Fibroblast of lung (primary cell): ENCODE results near the gene PPIF. TPM values are rescaled to one million over a fixed set of nuclear protein-coding genes. Genes with fewer than 3 reads are reported as not detected.

Source experiments
- DNase-seq, 2 donors: peaks; one replicate each; pipeline versions ENCODE4 v3.0.0 to v3.0.0-alpha.2; 2010; ENCODE audit warnings: low read depth in 2 of 2
- H2AFZ ChIP-seq: 2 replicates; pipeline ENCODE4 v1.5.1; 2012; ENCODE audit warnings: low read length, control low read depth, inconsistent platforms
- H3K27ac ChIP-seq: 2 replicates; pipeline ENCODE4 v1.5.1; 2011; ENCODE audit warnings: low read length, control low read depth; ENCODE audit not compliant: insufficient read depth
- H3K27me3 ChIP-seq: 2 replicates; pipeline ENCODE4 v1.5.1; 2011; ENCODE audit warnings: mild to moderate bottlenecking, low read length; ENCODE audit not compliant: control insufficient read depth, insufficient read depth
- H3K36me3 ChIP-seq: 2 replicates; pipeline ENCODE4 v1.5.1; 2011; ENCODE audit warnings: low read length; ENCODE audit not compliant: control insufficient read depth, insufficient read depth
- H3K4me1 ChIP-seq: 2 replicates; pipeline ENCODE4 v1.5.1; 2011; ENCODE audit warnings: low read length; ENCODE audit not compliant: control insufficient read depth, insufficient read depth; ENCODE audit errors: extremely low read depth
- H3K4me2 ChIP-seq: 2 replicates; pipeline ENCODE4 v1.5.1; 2011; ENCODE audit warnings: low read length, control low read depth; ENCODE audit not compliant: insufficient read depth; ENCODE audit errors: extremely low read depth
- H3K4me3 ChIP-seq, 4 experiments: fragments of 200-600 bp in 1 of 4; sonication (generic) in 1 of 4; replicated peaks in 1 of 4; 2 replicates each; pipeline ENCODE4 v1.5.1; 2011 to 2016; ENCODE audit warnings: low read length in 4 of 4, low read depth in 3 of 4, mild to moderate bottlenecking in 3 of 4, control low read depth in 2 of 4, inconsistent platforms in 1 of 4, mixed read lengths in 1 of 4; ENCODE audit not compliant: insufficient read depth in 1 of 4; ENCODE audit errors: control extremely low read depth in 1 of 4
- H3K79me2 ChIP-seq: 2 replicates; pipeline ENCODE4 v1.5.1; 2012; ENCODE audit warnings: mild to moderate bottlenecking, low read length, inconsistent platforms; ENCODE audit not compliant: control insufficient read depth, insufficient read depth
- H3K9ac ChIP-seq: 2 replicates; pipeline ENCODE4 v1.5.1; 2011; ENCODE audit warnings: mild to moderate bottlenecking, low read length, control low read depth; ENCODE audit not compliant: insufficient read depth
- H3K9me3 ChIP-seq: 2 replicates; pipeline ENCODE4 v1.5.1; 2012; ENCODE audit warnings: low read depth, low read length; ENCODE audit not compliant: control insufficient read depth, insufficient read depth
- H4K20me1 ChIP-seq: 2 replicates; pipeline ENCODE4 v1.5.1; 2011; ENCODE audit warnings: low read length; ENCODE audit not compliant: control insufficient read depth, insufficient read depth; ENCODE audit errors: extremely low read depth
- EZH2 ChIP-seq: IDR thresholded peaks from 2 replicates; pipeline ENCODE4 v1.5.1; 2012; ENCODE audit warnings: low read length, control low read depth, mild to moderate bottlenecking; ENCODE audit errors: missing control alignments
- polyA plus RNA-seq, 2 donors: library from polyadenylated mRNA; depleted of rRNA in 1 of 2; stranded (reverse) in 1 of 2; unstranded in 1 of 2; fragments of >200 nt; gene quantifications; 2 replicates each; pipeline ENCODE4 v1.2.1, GENCODE V29; 2011 to 2012; ENCODE audit warnings: missing spikeins in 1 of 2
- total RNA-seq: library from RNA; depleted of rRNA; stranded (reverse); fragments of >200 nt; gene quantifications from 2 replicates; pipeline ENCODE4 v1.2.1, GENCODE V29; 2014
- TF ChIP-seq, protein P1 (sequence below), 2 donors: IDR thresholded peaks in 1 of 2; conservative IDR thresholded peaks in 1 of 2; 1 replicate in 1 of 2; 2 replicates in 1 of 2; pipeline ENCODE4 v1.5.1; 2011 to 2012; ENCODE audit warnings: low read length in 2 of 2, control low read depth in 1 of 2, inconsistent platforms in 1 of 2, low read depth in 1 of 2, mild to moderate bottlenecking in 1 of 2

Gene PPIF
- total and polyA plus RNA-seq, 2 donors (not counting 1 experiment from before 2014, with no cell fraction given) = 18.7 to 63.0 TPM

DNA sequence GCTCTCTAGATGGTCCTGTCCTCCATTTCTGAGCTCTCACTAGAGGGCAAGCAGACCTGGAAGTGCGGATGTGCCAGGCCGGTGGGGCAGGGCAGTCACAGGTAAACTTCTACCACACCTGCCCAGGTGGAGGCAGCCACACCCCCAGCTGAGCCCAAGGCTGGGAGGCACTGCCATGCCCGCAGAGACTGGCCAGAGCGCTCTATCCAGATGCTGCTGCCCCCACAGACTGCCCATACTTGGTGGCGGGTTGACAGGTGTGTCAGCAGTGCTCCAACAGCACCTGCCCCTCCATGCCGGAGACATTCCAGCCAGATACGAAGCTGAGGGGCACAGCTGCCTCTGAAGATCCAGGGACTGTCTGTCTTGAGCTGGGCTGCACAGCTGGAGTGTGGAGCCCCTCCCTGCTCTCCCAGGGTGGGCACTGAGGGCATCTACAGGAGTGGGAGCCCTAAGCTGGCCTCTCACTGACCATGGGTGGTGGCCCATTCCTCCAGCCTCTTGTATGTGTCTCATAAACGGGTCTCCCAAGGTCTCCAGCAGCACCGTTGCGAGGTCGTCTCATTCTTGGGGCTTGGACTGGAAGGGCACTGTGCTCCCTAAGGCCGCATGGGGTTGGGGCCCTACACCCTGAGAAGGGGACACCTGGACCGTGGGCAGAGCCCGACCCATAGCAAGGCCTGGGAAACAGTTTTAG is 38.2 kb upstream of the PPIF start:
- Histone ChIP-seq H3K27ac (no peak overlapping the region), H3K79me2 (no peaks in the 10 kb centered on the region), H3K36me3 (peaks cover 56% of the 10 kb centered on the region), H2AFZ (no peak overlapping the region), H3K27me3 (no peaks in the 10 kb centered on the region), H3K4me2 (no peak overlapping the region), H3K9ac (no peak overlapping the region), H3K4me3 (no peak overlapping the region), H4K20me1 (no peaks in the 10 kb centered on the region), H3K9me3 (no peaks in the 10 kb centered on the region), H3K4me1 (no peaks in the 10 kb centered on the region)
- no peak for DNase-seq
- TF ChIP-seq, protein P1, sequence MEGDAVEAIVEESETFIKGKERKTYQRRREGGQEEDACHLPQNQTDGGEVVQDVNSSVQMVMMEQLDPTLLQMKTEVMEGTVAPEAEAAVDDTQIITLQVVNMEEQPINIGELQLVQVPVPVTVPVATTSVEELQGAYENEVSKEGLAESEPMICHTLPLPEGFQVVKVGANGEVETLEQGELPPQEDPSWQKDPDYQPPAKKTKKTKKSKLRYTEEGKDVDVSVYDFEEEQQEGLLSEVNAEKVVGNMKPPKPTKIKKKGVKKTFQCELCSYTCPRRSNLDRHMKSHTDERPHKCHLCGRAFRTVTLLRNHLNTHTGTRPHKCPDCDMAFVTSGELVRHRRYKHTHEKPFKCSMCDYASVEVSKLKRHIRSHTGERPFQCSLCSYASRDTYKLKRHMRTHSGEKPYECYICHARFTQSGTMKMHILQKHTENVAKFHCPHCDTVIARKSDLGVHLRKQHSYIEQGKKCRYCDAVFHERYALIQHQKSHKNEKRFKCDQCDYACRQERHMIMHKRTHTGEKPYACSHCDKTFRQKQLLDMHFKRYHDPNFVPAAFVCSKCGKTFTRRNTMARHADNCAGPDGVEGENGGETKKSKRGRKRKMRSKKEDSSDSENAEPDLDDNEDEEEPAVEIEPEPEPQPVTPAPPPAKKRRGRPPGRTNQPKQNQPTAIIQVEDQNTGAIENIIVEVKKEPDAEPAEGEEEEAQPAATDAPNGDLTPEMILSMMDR (conservative IDR thresholded peaks at IDR 0.05 in 1 of 2, IDR thresholded peaks at IDR 0.05 in 1 of 2; ENCODE audit: low read depth in 1 of 2, low read length in 2 of 2) = no peak
- no peak for TF ChIP-seq EZH2

DNA sequence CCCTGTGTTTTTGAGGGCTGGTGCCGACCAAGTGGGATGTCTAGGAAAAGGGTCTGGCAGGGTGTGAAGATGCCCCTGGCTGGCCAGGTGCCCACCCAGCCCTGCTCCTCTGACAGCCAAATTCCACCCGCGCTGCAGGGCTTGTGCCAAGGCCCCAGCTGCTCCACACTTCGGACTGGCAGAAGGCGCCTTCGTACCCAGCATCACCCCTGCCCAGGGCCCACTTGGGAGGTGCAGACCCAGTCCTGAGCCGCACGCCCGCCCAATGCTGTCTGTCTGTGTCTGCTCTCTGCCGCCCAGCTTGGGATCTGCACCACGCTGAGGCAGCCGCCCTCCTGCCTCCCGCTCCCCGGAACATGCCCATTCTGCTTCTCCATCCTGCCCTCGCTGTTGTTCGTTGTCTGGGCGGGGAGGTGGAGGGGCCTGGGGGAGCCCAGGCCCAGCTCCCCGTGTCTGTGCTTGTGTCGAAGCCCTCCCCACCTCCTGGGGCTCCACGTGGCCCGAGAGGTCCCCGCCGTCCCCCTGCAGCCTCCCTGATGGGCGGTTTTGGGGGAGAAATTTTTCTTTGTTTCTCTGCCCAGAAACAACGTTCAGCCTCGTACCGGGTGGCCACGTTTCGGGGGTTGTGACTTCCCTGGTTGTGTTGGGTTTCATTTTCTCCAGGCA is 36.9 kb upstream of the PPIF start:
- H2AFZ ChIP-seq = no peak overlapping the region
- H3K4me1 ChIP-seq = no peaks in the 10 kb centered on the region
- no peak overlapping the region for H3K4me2 ChIP-seq

DNA sequence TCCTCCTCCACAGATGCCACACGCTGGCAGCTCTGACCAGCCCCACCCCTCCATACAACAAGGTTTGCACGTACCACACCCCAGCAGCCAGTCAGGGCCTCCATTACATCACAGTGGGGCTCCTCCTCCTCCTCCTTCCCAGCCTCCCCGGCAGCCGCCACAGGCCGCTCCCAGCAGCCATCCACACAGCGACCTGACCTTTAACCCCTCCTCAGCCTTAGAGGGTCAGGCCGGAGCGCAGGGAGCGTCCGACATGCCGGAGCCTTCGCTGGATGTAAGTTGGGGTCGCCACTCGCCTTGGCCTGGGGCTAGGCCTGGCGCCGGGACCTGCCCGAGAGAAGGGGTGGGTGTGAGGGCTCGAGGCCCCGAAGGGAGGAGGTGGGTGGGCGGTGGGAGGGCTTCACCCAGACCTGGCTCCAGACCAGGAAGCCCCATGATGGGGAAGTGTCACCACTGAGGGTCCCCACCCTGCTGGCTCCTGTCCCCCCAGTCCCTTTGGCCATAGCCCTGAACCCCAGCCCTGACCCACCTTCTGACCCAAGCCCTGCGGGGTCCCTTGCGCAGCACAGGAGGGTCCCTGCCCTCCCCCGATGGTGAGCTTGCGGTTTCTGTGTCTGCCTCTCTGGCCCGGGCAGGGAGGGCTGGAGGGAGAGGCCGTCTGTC is 36.2 kb upstream of the PPIF start:
- Histone ChIP-seq H3K9ac (no peak overlapping the region), H3K27ac (no peak overlapping the region), H3K4me1 (no peaks in the 10 kb centered on the region), H2AFZ (no peak overlapping the region), H3K27me3 (no peaks in the 10 kb centered on the region), H3K9me3 (no peaks in the 10 kb centered on the region), H3K79me2 (no peaks in the 10 kb centered on the region), H3K36me3 (peaks cover 43% of the 10 kb centered on the region), H3K4me3 (no peak overlapping the region), H4K20me1 (no peaks in the 10 kb centered on the region), H3K4me2 (no peak overlapping the region)
- no peak for DNase-seq
- TF ChIP-seq EZH2 = no peak
- TF ChIP-seq, protein P1 (conservative IDR thresholded peaks at IDR 0.05 in 1 of 2, IDR thresholded peaks at IDR 0.05 in 1 of 2; ENCODE audit: low read depth in 1 of 2, low read length in 2 of 2) = no peak

More for the DNA sequence above, 36.9 kb upstream of the PPIF start:
- DNase-seq = no peak
- TF ChIP-seq EZH2 = no peak
- H3K27me3 ChIP-seq = no peaks in the 10 kb centered on the region
- H4K20me1 ChIP-seq = no peaks in the 10 kb centered on the region
- H3K9me3 ChIP-seq = no peaks in the 10 kb centered on the region
- peaks cover 49% of the 10 kb centered on the region for H3K36me3 ChIP-seq
- H3K27ac ChIP-seq = no peak overlapping the region
- H3K9ac ChIP-seq = no peak overlapping the region
- H3K79me2 ChIP-seq = no peaks in the 10 kb centered on the region
- no peak overlapping the region for H3K4me3 ChIP-seq
